Measurements from ENCODE around the gene IL17F. TPM values are rescaled to one million over a fixed set of nuclear protein-coding genes. Genes with fewer than 3 reads are reported as not detected.

The IL17F gene
- total RNA-seq = not detected in 2 replicates

GRCh38 chr6:52244400-52244799 lies at the start of gene IL17F:
TSS of gene IL17F (minus strand) at chr6:52244500. CDS start at chr6:52244429, 71 bp downstream.

DNA sequence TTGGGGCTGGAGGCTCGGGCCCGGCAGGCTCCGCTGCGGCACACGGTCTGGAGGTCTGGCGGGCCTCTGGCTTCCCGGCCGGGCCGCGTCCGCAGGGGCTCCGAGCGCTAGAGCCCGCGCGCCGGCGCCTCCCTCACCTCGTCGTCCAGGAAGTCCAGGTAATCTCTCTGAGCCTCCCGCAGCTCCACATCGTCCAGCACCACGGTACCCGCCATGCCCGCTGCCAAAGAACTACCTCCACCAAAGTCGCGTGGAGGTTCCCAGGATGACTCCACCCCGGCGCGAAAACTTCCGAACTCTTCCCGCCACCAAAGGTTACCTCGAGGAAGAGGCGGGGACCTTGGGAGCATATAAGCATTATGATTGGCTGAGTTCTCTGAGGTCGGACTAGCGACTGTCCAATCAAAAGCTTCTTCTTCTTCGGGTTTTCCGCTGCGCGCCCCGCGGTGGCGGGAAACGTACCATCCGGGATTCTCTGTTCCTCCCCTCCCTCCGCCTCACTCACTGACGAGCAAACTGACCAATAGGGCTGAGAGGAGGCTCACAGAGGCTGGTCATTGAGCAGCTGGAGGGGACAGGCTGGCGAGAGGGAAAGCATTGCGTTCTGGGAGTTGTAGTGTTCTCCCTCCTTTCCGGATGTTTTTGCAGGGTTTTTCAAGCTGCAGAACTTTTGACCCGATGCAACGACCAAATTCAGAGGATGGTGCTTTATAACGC lies 40.3 kb upstream of the IL17F start, which contains the start of gene MCM3:
TSS of gene MCM3 (minus strand) at position 283 of the 717 bp plus-strand sequence. CDS start at position 215, 68 bp downstream.

Other genes starting within 250 kb of the IL17F start
- gene PKHD1, start 156.9 kb downstream of the IL17F start, total RNA-seq = not detected in 2 replicates
- not detected in 2 replicates for gene IL17A, start 58.1 kb downstream of the IL17F start, total RNA-seq
- 87.3 and 99.9 TPM in 2 replicates for gene MCM3, start 40.2 kb upstream of the IL17F start, total RNA-seq
- 4.2 and 4.5 TPM in 2 replicates for gene PAQR8, start 117.7 kb upstream of the IL17F start, total RNA-seq
- 15.2 and 15.5 TPM in 2 replicates for gene EFHC1, start 175.8 kb upstream of the IL17F start, total RNA-seq

Measured in bronchus fibroblast of lung (primary cell).